Activated T-helper 1 cell treated with Interleukin-2 at 50 U/mL for 16 hours (primary cell): ENCODE results near the gene TMIGD1.

Experiments
- DNase-seq: peaks from one replicate; pipeline ENCODE4 v3.0.0-alpha.2; 2020; ENCODE audit warnings: low read depth

Gene TMIGD1

GRCh38 chr17:30333503-30334360 lies at the start of gene TMIGD1:
Gene TMIGD1, minus strand, starts transcription at chr17:30334057. Its CDS starts 1,924 bp downstream, at chr17:30332133.
- no peak for DNase-seq

- no peak for DNase-seq
Observed at GRCh38 chr17:30382345-30382744, 48.5 kb upstream of the TMIGD1 start.

GRCh38 chr17:30381340-30381659 lies 47.4 kb upstream of the TMIGD1 start:
- no peak for DNase-seq

- DNase-seq: no peak
Observed at GRCh38 chr17:30380643-30381339, 46.9 kb upstream of the TMIGD1 start.

- DNase-seq: no peak
Observed at GRCh38 chr17:30379903-30380381, 46.1 kb upstream of the TMIGD1 start.

GRCh38 chr17:30379303-30379902 lies 45.5 kb upstream of the TMIGD1 start:
- no peak for DNase-seq

- peak; percentile 97 for DNase-seq
Observed at GRCh38 chr17:30378825-30379302, 45.0 kb upstream of the TMIGD1 start, which contains the start of gene CPD. Gene CPD, plus strand, starts transcription at chr17:30378927. Its CDS starts 54 bp downstream, at chr17:30378981.

- peak; percentile 44 for DNase-seq
Observed at GRCh38 chr17:30378241-30378824, 44.5 kb upstream of the TMIGD1 start.

- no peak for DNase-seq
Observed at GRCh38 chr17:30377574-30378240, 43.9 kb upstream of the TMIGD1 start.

GRCh38 chr17:30376621-30377452 lies 43.0 kb upstream of the TMIGD1 start:
- DNase-seq: no peak

- no peak for DNase-seq
Observed at GRCh38 chr17:30375661-30376060, 41.8 kb upstream of the TMIGD1 start.

- DNase-seq: no peak
Observed at GRCh38 chr17:30372755-30373154, 38.9 kb upstream of the TMIGD1 start.

GRCh38 chr17:30369995-30370394 lies 36.1 kb upstream of the TMIGD1 start:
- DNase-seq: no peak

GRCh38 chr17:30368912-30369720 lies 35.3 kb upstream of the TMIGD1 start:
- no peak for DNase-seq

GRCh38 chr17:30366536-30366935 lies 32.7 kb upstream of the TMIGD1 start:
- no peak for DNase-seq

- DNase-seq: peak; percentile 50
Observed at GRCh38 chr17:30363715-30364202, 29.9 kb upstream of the TMIGD1 start.

- DNase-seq: no peak
Observed at GRCh38 chr17:30361766-30362279, 28.0 kb upstream of the TMIGD1 start.

- no peak for DNase-seq
Observed at GRCh38 chr17:30360086-30360808, 26.4 kb upstream of the TMIGD1 start.
